Measurements from ENCODE around the gene KRTAP4-5.
"Not testable (repeated sequence)": the region's sequence is repeated elsewhere in the genome, so short reads cannot be mapped to it uniquely, and the experiment has no call there.

Gene KRTAP4-5

GRCh38 chr17:41147531-41148204, 2.0 kb downstream of the KRTAP4-5 start:
- H3K4me3 ChIP-seq (ENCODE audit: low read depth, low read length): no peak overlapping the region

GRCh38 chr17:41145261-41145660, 4.4 kb downstream of the KRTAP4-5 start:
- H3K4me3 ChIP-seq (ENCODE audit: low read depth, low read length): no peak overlapping the region

- H3K4me3 ChIP-seq (ENCODE audit: low read depth, low read length): no peak overlapping the region
Measured at GRCh38 chr17:41144846-41145245, 4.8 kb downstream of the KRTAP4-5 start.

GRCh38 chr17:41141361-41141760, 8.3 kb downstream of the KRTAP4-5 start:
- H3K4me3 ChIP-seq (ENCODE audit: low read depth, low read length): no peak overlapping the region

- H3K4me3 ChIP-seq (ENCODE audit: low read depth, low read length): no peak within 1 kb of the TSS
Measured at GRCh38 chr17:41140360-41141131, 9.1 kb downstream of the KRTAP4-5 start, which contains the start of gene KRTAP4-6. Gene KRTAP4-6 (minus strand): TSS chr17:41140544. CDS start chr17:41140487, 57 bp downstream.

GRCh38 chr17:41139865-41140264, 9.8 kb downstream of the KRTAP4-5 start:
- H3K4me3 ChIP-seq (ENCODE audit: low read depth, low read length): not testable (repeated sequence)

GRCh38 chr17:41133880-41134735, 15.5 kb downstream of the KRTAP4-5 start:
- H3K4me3 ChIP-seq (ENCODE audit: low read depth, low read length): no peak overlapping the region

GRCh38 chr17:41131979-41132378, 17.6 kb downstream of the KRTAP4-5 start:
- H3K4me3 ChIP-seq (ENCODE audit: low read depth, low read length): no peak overlapping the region

- no peak overlapping the region for H3K4me3 ChIP-seq (ENCODE audit: low read depth, low read length)
Measured at GRCh38 chr17:41127371-41127770, 22.3 kb downstream of the KRTAP4-5 start.

- H3K4me3 ChIP-seq (ENCODE audit: low read depth, low read length): no peak overlapping the region
Measured at GRCh38 chr17:41126412-41126811, 23.2 kb downstream of the KRTAP4-5 start.

- H3K4me3 ChIP-seq (ENCODE audit: low read depth, low read length): no peak overlapping the region
Measured at GRCh38 chr17:41125064-41125463, 24.6 kb downstream of the KRTAP4-5 start.

GRCh38 chr17:41123991-41124371, 25.6 kb downstream of the KRTAP4-5 start, which contains the start of gene KRTAP4-12:
Gene KRTAP4-12 (minus strand): TSS chr17:41124182. CDS start chr17:41124122, 60 bp downstream.
- H3K4me3 ChIP-seq (ENCODE audit: low read depth, low read length): not testable (repeated sequence)

GRCh38 chr17:41123292-41123990, 26.2 kb downstream of the KRTAP4-5 start:
- not testable (repeated sequence) for H3K4me3 ChIP-seq (ENCODE audit: low read depth, low read length)

GRCh38 chr17:41121742-41122141, 27.9 kb downstream of the KRTAP4-5 start:
- H3K4me3 ChIP-seq (ENCODE audit: low read depth, low read length): no peak overlapping the region

GRCh38 chr17:41119696-41120690, 29.6 kb downstream of the KRTAP4-5 start:
- not testable (repeated sequence) for H3K4me3 ChIP-seq (ENCODE audit: low read depth, low read length)

GRCh38 chr17:41118721-41119120, 30.9 kb downstream of the KRTAP4-5 start:
- no peak overlapping the region for H3K4me3 ChIP-seq (ENCODE audit: low read depth, low read length)

- H3K4me3 ChIP-seq (ENCODE audit: low read depth, low read length): not testable (repeated sequence)
Measured at GRCh38 chr17:41117846-41118386, 31.7 kb downstream of the KRTAP4-5 start, which contains the start of gene KRTAP4-11. Gene KRTAP4-11 (minus strand): TSS chr17:41118373. CDS start chr17:41118315, 58 bp downstream.

GRCh38 chr17:41116297-41116696, 33.3 kb downstream of the KRTAP4-5 start:
- no peak overlapping the region for H3K4me3 ChIP-seq (ENCODE audit: low read depth, low read length)
